HepG2 (cell line): ENCODE data around the gene NOTUM. TPM values are rescaled to one million over a fixed set of nuclear protein-coding genes. Genes with fewer than 3 reads are reported as not detected.

Experiments
- ATAC-seq: fragments of 200-7000 bp; cut with Tn5 transposase; 3 replicates; pipeline ENCODE4 v1.9.1; 2020; ENCODE audit warnings: mild to moderate bottlenecking, moderate library complexity
- BruUV-seq: library from RNA; stranded (reverse); fragments of 400-500 nt; replicated peaks from 2 replicates; lab custom pipeline; 2021; lab: Mats Ljungman, UMichigan
- CTCF ChIA-PET: fragments of 300-600 bp; formaldehyde crosslinking; extraction: SDS; loops from one replicate; lab custom pipeline; 2021; ENCODE audit warnings: low total read pairs, inconsistent platforms, low intra/inter-chr PET ratio; lab: Yijun Ruan, JAX
- POLR2A ChIA-PET: fragments of 350-600 bp; sonication (Branson Sonifier 250); formaldehyde crosslinking; loops from one replicate; lab custom pipeline; 2020; ENCODE audit warnings: antibody characterized with exemption, inconsistent platforms; lab: Yijun Ruan, JAX
- DNase-seq: peaks from one replicate; pipeline ENCODE4 v3.0.0-alpha.2; 2015; ENCODE audit warnings: low spot score
- FAIRE-seq: peaks from 3 replicates; lab custom pipeline; 2011; peaks lifted over from hg19 to GRCh38; lab: Jason Lieb, UNC
- H2AFZ ChIP-seq: one replicate; pipeline ENCODE4 v1.6.1; 2011; ENCODE audit warnings: low read length, inconsistent platforms
- H3K27ac ChIP-seq: fragments of 300-600 bp; 3 replicates; pipeline ENCODE4 v1.8.0; 2011; ENCODE audit warnings: mixed run types, mild to moderate bottlenecking, mixed read lengths, low read length, inconsistent platforms; ENCODE audit not compliant: insufficient read depth; ENCODE audit errors: extremely low read length
- H3K27me3 ChIP-seq, 2 experiments: fragments of 200-600 bp in 1 of 2; 2 replicates in 1 of 2; 3 replicates in 1 of 2; pipeline versions ENCODE4 v1.6.0 to v1.8.0; 2011; ENCODE audit warnings: low read length in 2 of 2, mild to moderate bottlenecking in 2 of 2, moderate library complexity in 2 of 2, inconsistent platforms in 1 of 2; ENCODE audit not compliant: insufficient read depth in 2 of 2, control insufficient read depth in 1 of 2
- H3K36me3 ChIP-seq, 2 experiments: fragments of 200-600 bp in 1 of 2; replicated peaks in 1 of 2; 2 replicates in 1 of 2; 3 replicates in 1 of 2; pipeline versions ENCODE4 v1.5.1 to v1.8.0; 2011; ENCODE audit warnings: low read length in 2 of 2, inconsistent platforms in 1 of 2; ENCODE audit not compliant: insufficient read depth in 2 of 2, control insufficient read depth in 1 of 2
- H3K4me1 ChIP-seq: 2 replicates; pipeline ENCODE4 v1.5.1; 2012; ENCODE audit warnings: low read length, inconsistent platforms; ENCODE audit not compliant: insufficient read depth
- H3K4me2 ChIP-seq: 2 replicates; pipeline ENCODE4 v1.6.0; 2011; ENCODE audit warnings: low read depth, low read length, inconsistent platforms
- H3K4me3 ChIP-seq, 3 experiments: fragments of 200-600 bp in 1 of 3; sonication (generic), shearing (Covaris generic) in 1 of 3; replicated peaks in 1 of 3; 2 replicates each; pipeline ENCODE4 v1.5.1; 2011 to 2016; ENCODE audit warnings: low read length in 3 of 3, inconsistent platforms in 2 of 3, low read depth in 2 of 3, mild to moderate bottlenecking in 2 of 3, control low read depth in 1 of 3, mixed read lengths in 1 of 3; ENCODE audit not compliant: insufficient read depth in 1 of 3
- H3K79me2 ChIP-seq: one replicate; pipeline ENCODE4 v1.6.1; 2011; ENCODE audit warnings: low read length, inconsistent platforms; ENCODE audit not compliant: insufficient read depth
- H3K9ac ChIP-seq: 2 replicates; pipeline ENCODE4 v1.6.0; 2011; ENCODE audit warnings: mild to moderate bottlenecking, low read depth, low read length, inconsistent platforms; ENCODE audit not compliant: insufficient read depth
- H3K9me3 ChIP-seq: 2 replicates; pipeline ENCODE4 v1.5.1; 2012; ENCODE audit warnings: mild to moderate bottlenecking, low read length
- H4K20me1 ChIP-seq: 2 replicates; pipeline ENCODE4 v1.6.0; 2011; ENCODE audit warnings: inconsistent platforms, mild to moderate bottlenecking, low read length, moderate library complexity; ENCODE audit not compliant: insufficient read depth
- AGO2 ChIP-seq: fragments of 200-400 bp; formaldehyde crosslinking; optimal IDR thresholded peaks from 2 replicates; pipeline ENCODE3; 2017; ENCODE audit warnings: mild to moderate bottlenecking, low read depth, low read length, moderate library complexity
- GATA4 ChIP-seq: sonication (generic); IDR thresholded peaks from 2 replicates; pipeline ENCODE4 v1.6.1; 2016; ENCODE audit warnings: antibody characterized with exemption, low read depth, borderline replicate concordance
- HNRNPUL1 ChIP-seq: fragments of 200-400 bp; formaldehyde crosslinking; IDR thresholded peaks from 2 replicates; pipeline ENCODE4 v1.6.1; 2017; ENCODE audit warnings: low read depth, mild to moderate bottlenecking, low read length, moderate library complexity
- KDM4B ChIP-seq: sonication (generic); formaldehyde crosslinking; IDR thresholded peaks from 2 replicates; pipeline ENCODE4 v1.4.0; 2020; ENCODE audit warnings: missing genetic modification reagents
- LCORL ChIP-seq, 2 experiments: fragments of 450-650 bp in 1 of 2; sonication (generic) in 1 of 2; formaldehyde crosslinking in 1 of 2; IDR thresholded peaks; 2 replicates each; pipeline versions ENCODE4 v1.5.0 to v1.6.1; 2017 to 2020; ENCODE audit warnings: antibody characterized with exemption in 1 of 2, missing genetic modification reagents in 1 of 2
- RBAK ChIP-seq: sonication (generic); formaldehyde crosslinking; IDR thresholded peaks from 2 replicates; pipeline ENCODE4 v1.5.1; 2020; ENCODE audit warnings: mild to moderate bottlenecking, missing genetic modification reagents
- RNF2 ChIP-seq: fragments of 450-650 bp; conservative IDR thresholded peaks from 2 replicates; pipeline ENCODE4 v1.6.1; 2016; ENCODE audit warnings: low read depth
- RORA ChIP-seq: sonication (generic); formaldehyde crosslinking; IDR thresholded peaks from 2 replicates; pipeline ENCODE4 v1.5.0; 2020; ENCODE audit warnings: mild to moderate bottlenecking, missing genetic modification reagents, moderate library complexity
- SP5 ChIP-seq: IDR thresholded peaks from 2 replicates; pipeline ENCODE4 v1.6.1; 2016; ENCODE audit warnings: low read depth, borderline replicate concordance
- SRSF1 ChIP-seq: fragments of 200-400 bp; formaldehyde crosslinking; optimal IDR thresholded peaks from 2 replicates; pipeline ENCODE3; 2017; ENCODE audit warnings: mild to moderate bottlenecking, low read depth, low read length, moderate library complexity
- STAG1 ChIP-seq: sonication (generic); formaldehyde crosslinking; IDR thresholded peaks from 2 replicates; pipeline ENCODE4 v1.4.0; 2020; ENCODE audit warnings: missing genetic modification reagents
- TSC22D2 ChIP-seq: sonication (generic); formaldehyde crosslinking; IDR thresholded peaks from 2 replicates; pipeline ENCODE4 v1.5.1; 2020; ENCODE audit warnings: missing genetic modification reagents, mild to moderate bottlenecking, borderline replicate concordance
- ZBTB7A ChIP-seq: sonication (generic); formaldehyde crosslinking; IDR thresholded peaks from 2 replicates; pipeline ENCODE4 v1.8.0; 2022; ENCODE audit warnings: mild to moderate bottlenecking, missing genetic modification reagents
- ZFX ChIP-seq: sonication (generic); formaldehyde crosslinking; IDR thresholded peaks from 2 replicates; pipeline ENCODE4 v1.4.0; 2020; ENCODE audit warnings: mild to moderate bottlenecking, low read depth, missing genetic modification reagents, moderate library complexity
- ZIK1 ChIP-seq: sonication (generic); formaldehyde crosslinking; IDR thresholded peaks from 2 replicates; pipeline ENCODE4 v1.5.0; 2020; ENCODE audit warnings: mild to moderate bottlenecking, low read depth, missing genetic modification reagents, borderline replicate concordance
- ZNF136 ChIP-seq: sonication (generic); formaldehyde crosslinking; IDR thresholded peaks from 2 replicates; pipeline ENCODE4 v1.8.1; 2022; ENCODE audit warnings: low read depth, mild to moderate bottlenecking, moderate library complexity, missing genetic modification reagents
- ZNF33B ChIP-seq: sonication (generic); formaldehyde crosslinking; IDR thresholded peaks from 2 replicates; pipeline ENCODE4 v1.5.1; 2020; ENCODE audit warnings: mild to moderate bottlenecking, missing genetic modification reagents
- ZNF550 ChIP-seq: sonication (generic); formaldehyde crosslinking; IDR thresholded peaks from 2 replicates; pipeline ENCODE4 v1.4.0; 2020; ENCODE audit warnings: mild to moderate bottlenecking, missing genetic modification reagents, borderline replicate concordance
- ZNF776 ChIP-seq: sonication (generic); formaldehyde crosslinking; IDR thresholded peaks from 2 replicates; pipeline ENCODE4 v1.4.0; 2020; ENCODE audit warnings: mild to moderate bottlenecking, missing genetic modification reagents
- ZNF788 ChIP-seq: sonication (generic); formaldehyde crosslinking; IDR thresholded peaks from 2 replicates; pipeline ENCODE4 v1.5.0; 2020; ENCODE audit warnings: mild to moderate bottlenecking, missing genetic modification reagents, borderline replicate concordance
- WGBS: methylation state at CpG from one replicate; pipeline ENCODE4 v1.1.6; 2017; ENCODE audit warnings: low lambda C conversion rate; 5-methylcytosine and 5-hydroxymethylcytosine counted together
- in situ Hi-C: cut with HindIII; loops from 2 replicates; pipeline ENCODE4 v1.10.0; 2017; ENCODE audit warnings: low pct_unique_long_range_greater_than_20kb; ENCODE audit not compliant: extremely low pct_ligation_motif_present
- intact Hi-C: fragments of 100-400 bp; cut with micrococcal nuclease; formaldehyde crosslinking; loops from one replicate; pipeline ENCODE4 v1.10.0; 2022; ENCODE audit not compliant: unreplicated experiment
- polyA plus RNA-seq, 8 experiments: library from polyadenylated mRNA; depleted of rRNA in 3 of 8; stranded (reverse) in 7 of 8; unstranded in 1 of 8; fragments of >200 nt; fragmentation: Illumina TruSeq in 4 of 8; extraction: Trizol in 4 of 8; gene quantifications; 2 replicates each; pipeline versions ENCODE4 v1.2.1 to v1.2.3, GENCODE V29; 2011 to 2016; ENCODE audit warnings: low read depth in 4 of 8, missing spikeins in 1 of 8, mixed read lengths in 1 of 8; ENCODE audit not compliant: insufficient read depth in 1 of 8
- total RNA-seq, 5 experiments: library from RNA; depleted of rRNA; stranded (reverse); fragments of >200 nt; fragmentation: Illumina TruSeq; extraction: Trizol; gene quantifications; 2 replicates each; pipeline ENCODE4 v1.2.3, GENCODE V29; 2016; ENCODE audit warnings: low read depth in 1 of 5
- TF ChIP-seq, protein P1 (sequence below): IDR thresholded peaks from 2 replicates; pipeline ENCODE4 v1.6.1; 2016; ENCODE audit warnings: low read depth, borderline replicate concordance
- TF ChIP-seq, protein P2 (sequence below): sonication (generic); formaldehyde crosslinking; IDR thresholded peaks from 2 replicates; pipeline ENCODE4 v1.5.0; 2020; ENCODE audit warnings: mild to moderate bottlenecking, missing genetic modification reagents, moderate library complexity
- TF ChIP-seq, protein P3 (sequence below): IDR thresholded peaks from 2 replicates; pipeline ENCODE4 v1.6.1; 2016; ENCODE audit warnings: missing compliant biosample characterization, missing genetic modification reagents, borderline replicate concordance

NOTUM gene
- total and polyA plus RNA-seq, 2 of the 13 experiments (the other 11 are each of a cell fraction or from before 2014, with no cell fraction given): 150 to 160 TPM

DNA sequence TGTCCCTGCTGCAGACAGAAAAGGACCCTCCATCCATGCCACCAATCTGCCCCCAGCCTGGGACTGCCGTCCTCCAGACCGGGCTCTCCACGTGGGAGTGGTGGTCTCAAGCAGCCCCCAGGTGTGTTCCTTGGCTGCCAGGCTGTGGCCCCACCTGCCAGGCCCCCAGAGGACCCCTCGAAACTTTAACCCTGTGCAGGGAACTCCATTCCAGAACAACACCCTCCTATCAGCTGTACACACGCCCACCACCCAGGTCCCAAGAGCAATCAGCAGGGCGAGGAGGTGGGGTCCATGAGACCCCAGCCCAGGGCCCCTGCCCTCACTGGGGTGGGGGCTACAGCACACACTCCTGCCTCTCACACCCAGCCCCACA lies 25.3 kb downstream of the NOTUM start:
- peaks cover 13 to 27% of the 10 kb centered on the region in 2 experiments; a peak in 4 of 5 replicates for H3K27me3 ChIP-seq
- DNase-seq (no peak), ATAC-seq (no peak), FAIRE-seq (no peak)
- H3K4me3 ChIP-seq: peak overlapping the region; percentile 41 to 88 (median 43)
- no peaks in the 10 kb centered on the region for H3K9me3 ChIP-seq
- peak overlapping the region; percentile 86 for H3K4me2 ChIP-seq
- peaks cover 11 to 28% of the 10 kb centered on the region in 2 experiments for H3K36me3 ChIP-seq
- CTCF ChIA-PET: no interaction called here
- H3K4me1 ChIP-seq: peaks cover 64% of the 10 kb centered on the region
- H3K79me2 ChIP-seq: peaks cover 19% of the 10 kb centered on the region
- H4K20me1 ChIP-seq: peaks cover 5% of the 10 kb centered on the region; the same call in 1 of the 2 replicates
- WGBS: 98% methylated on average over 6 of the region's 6 CpGs
- intact Hi-C loops (no loop called here), in situ Hi-C loops (no loop called here)
- H2AFZ ChIP-seq: no peak overlapping the region
- POLR2A ChIA-PET: interaction anchor here (0.6 to 7.9 kb wide), 11 partner anchors 9 to 86 kb away, joined by 4 to 71 read pairs (median 8); partner anchors contain the start of genes CENPX, LRRC45, MAFG and SIRT7
- H3K27ac ChIP-seq: peak overlapping the region; percentile 1
- BruUV-seq: no TSS peak
- H3K9ac ChIP-seq: peak overlapping the region; percentile 83
- no peak for TF ChIP-seq GATA4
- TF ChIP-seq ZNF776 (CRISPR knock-in tag): no peak
- TF ChIP-seq, protein P1, sequence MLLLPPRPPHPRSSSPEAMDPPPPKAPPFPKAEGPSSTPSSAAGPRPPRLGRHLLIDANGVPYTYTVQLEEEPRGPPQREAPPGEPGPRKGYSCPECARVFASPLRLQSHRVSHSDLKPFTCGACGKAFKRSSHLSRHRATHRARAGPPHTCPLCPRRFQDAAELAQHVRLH (CRISPR knock-in tag): no peak
- peak; percentile 82 for TF ChIP-seq ZBTB7A (CRISPR knock-in tag)
- TF ChIP-seq RBAK (CRISPR knock-in tag): no peak
- no peak for TF ChIP-seq STAG1 (CRISPR knock-in tag)
- TF ChIP-seq AGO2: peak; percentile 7
- TF ChIP-seq RNF2: no peak
- no peak for TF ChIP-seq ZIK1 (CRISPR knock-in tag)
- TF ChIP-seq, protein P2, sequence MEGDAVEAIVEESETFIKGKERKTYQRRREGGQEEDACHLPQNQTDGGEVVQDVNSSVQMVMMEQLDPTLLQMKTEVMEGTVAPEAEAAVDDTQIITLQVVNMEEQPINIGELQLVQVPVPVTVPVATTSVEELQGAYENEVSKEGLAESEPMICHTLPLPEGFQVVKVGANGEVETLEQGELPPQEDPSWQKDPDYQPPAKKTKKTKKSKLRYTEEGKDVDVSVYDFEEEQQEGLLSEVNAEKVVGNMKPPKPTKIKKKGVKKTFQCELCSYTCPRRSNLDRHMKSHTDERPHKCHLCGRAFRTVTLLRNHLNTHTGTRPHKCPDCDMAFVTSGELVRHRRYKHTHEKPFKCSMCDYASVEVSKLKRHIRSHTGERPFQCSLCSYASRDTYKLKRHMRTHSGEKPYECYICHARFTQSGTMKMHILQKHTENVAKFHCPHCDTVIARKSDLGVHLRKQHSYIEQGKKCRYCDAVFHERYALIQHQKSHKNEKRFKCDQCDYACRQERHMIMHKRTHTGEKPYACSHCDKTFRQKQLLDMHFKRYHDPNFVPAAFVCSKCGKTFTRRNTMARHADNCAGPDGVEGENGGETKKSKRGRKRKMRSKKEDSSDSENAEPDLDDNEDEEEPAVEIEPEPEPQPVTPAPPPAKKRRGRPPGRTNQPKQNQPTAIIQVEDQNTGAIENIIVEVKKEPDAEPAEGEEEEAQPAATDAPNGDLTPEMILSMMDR (CRISPR knock-in tag): no peak
- TF ChIP-seq, protein P3, sequence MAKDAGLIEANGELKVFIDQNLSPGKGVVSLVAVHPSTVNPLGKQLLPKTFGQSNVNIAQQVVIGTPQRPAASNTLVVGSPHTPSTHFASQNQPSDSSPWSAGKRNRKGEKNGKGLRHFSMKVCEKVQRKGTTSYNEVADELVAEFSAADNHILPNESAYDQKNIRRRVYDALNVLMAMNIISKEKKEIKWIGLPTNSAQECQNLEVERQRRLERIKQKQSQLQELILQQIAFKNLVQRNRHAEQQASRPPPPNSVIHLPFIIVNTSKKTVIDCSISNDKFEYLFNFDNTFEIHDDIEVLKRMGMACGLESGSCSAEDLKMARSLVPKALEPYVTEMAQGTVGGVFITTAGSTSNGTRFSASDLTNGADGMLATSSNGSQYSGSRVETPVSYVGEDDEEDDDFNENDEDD (CRISPR knock-in tag): no peak
- TF ChIP-seq LCORL (IDR thresholded peaks at IDR 0.05): no peak
- TF ChIP-seq LCORL (CRISPR knock-in tag; IDR thresholded peaks at IDR 0.05): no peak
- 0 out of 2 replicates have a peak, but pooled peaks have one; percentile 25 for TF ChIP-seq ZNF33B (CRISPR knock-in tag)
- TF ChIP-seq SP5 (CRISPR knock-in tag): no peak
- TF ChIP-seq ZFX (CRISPR knock-in tag): no peak
- TF ChIP-seq ZNF788: 0 out of 2 replicates have a peak, but pooled peaks have one; percentile 9
- no peak for TF ChIP-seq KDM4B (CRISPR knock-in tag)
- TF ChIP-seq TSC22D2 (CRISPR knock-in tag): no peak
- peak; percentile 47 for TF ChIP-seq SRSF1
- no peak for TF ChIP-seq HNRNPUL1
- 0 out of 2 replicates have a peak, but pooled peaks have one; percentile 60 for TF ChIP-seq ZNF550 (CRISPR knock-in tag)
- 0 out of 2 replicates have a peak, but pooled peaks have one; percentile 30 for TF ChIP-seq ZNF136 (CRISPR knock-in tag)
- no peak for TF ChIP-seq RORA
